Hematopoietic multipotent progenitor cell treated with erythropoietin and hydrocortisone succinate and interleukin-3 and kit ligand, for 6 days (in vitro differentiated cells): ENCODE results near the gene PPP1R1A.
A peak's percentile ranks its signal among the peaks of the same experiment; 100 is the strongest.

Experiments
- DNase-seq: peaks from one replicate; pipeline ENCODE4 v3.0.0-alpha.2; 2015

Gene PPP1R1A

GRCh38 chr12:54569995-54570528 is 18.4 kb downstream of the PPP1R1A start:
- DNase-seq = no peak

DNA sequence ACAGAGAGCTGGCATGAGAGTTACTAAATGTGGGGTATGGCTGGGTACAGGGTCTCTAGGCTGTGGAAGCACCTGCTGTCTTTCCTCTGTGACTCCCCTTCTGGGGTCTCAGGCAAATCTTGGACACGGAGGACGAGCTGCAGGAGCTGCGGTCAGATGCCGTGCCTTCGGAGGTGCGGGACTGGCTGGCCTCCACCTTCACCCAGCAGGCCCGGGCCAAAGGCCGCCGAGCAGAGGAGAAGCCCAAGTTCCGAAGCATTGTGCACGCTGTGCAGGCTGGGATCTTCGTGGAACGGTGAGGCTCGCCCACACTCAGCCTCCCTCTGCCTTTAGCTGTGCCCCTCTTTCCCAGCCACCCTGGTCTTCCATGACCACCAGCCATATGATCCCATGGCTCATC is 19.4 kb downstream of the PPP1R1A start:
- DNase-seq = no peak

GRCh38 chr12:54566792-54567191 is 21.7 kb downstream of the PPP1R1A start:
- DNase-seq = peak; percentile 60

DNA sequence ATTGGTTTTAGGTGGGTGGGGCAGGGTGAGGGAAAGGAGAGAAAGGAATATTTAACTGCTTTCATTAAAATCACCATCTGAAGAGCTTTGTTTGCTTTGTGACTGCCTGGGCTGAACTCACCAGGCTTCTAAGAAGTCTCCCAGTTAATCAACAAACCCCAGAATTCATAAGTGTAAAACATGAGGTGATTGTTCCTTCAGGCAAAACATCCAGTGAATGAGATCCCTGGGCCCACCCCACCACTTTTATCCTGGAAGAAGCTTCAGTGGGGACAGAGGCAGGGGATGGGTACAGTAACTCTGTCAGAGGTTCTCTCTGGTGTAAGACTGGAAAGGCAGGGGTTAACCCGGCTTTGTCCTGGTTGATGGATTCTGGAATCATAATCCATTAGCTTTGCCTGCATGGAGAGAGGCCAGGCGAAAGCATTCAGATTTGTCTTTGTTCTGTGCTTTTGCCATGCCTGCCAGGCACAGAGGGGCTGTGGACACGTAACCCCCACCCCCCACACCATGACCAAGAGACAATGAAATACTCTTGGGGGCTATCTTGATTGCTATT is 22.4 kb downstream of the PPP1R1A start:
- no peak for DNase-seq

DNA sequence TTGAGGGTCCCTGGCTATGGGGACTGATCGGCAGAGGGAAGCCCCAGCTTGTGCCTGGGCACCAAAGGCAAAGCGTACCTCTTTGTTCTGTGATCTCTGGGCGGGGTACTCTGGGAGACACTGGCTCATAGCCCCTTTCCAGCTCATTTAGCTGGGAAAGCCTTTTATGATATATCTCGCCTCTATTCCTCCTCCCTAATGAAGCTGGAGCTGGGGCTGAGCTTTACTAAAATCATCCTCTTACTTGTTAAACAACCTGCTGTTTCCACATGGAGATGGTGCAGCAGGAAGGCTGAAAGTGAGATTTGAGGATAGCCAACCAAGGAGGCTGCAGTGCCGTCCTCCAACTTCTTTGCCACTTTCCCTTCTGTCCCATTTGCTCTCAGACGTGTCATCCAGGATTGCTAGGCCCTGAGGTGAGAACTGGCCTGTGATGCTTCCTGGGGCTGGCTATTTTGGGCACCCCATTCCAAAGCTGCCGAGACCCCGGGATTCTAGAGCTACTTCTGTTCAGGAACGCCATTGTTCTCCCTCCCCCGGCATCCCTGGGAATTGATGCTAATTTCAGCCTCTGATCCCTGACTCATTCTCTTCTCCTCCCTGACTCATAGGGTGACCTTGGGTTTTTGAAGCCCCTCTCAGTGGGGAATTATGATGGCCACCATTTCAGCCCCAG is 23.0 kb downstream of the PPP1R1A start:
- DNase-seq = no peak

- no peak for DNase-seq
Measured at GRCh38 chr12:54564768-54565167, 23.7 kb downstream of the PPP1R1A start.

DNA sequence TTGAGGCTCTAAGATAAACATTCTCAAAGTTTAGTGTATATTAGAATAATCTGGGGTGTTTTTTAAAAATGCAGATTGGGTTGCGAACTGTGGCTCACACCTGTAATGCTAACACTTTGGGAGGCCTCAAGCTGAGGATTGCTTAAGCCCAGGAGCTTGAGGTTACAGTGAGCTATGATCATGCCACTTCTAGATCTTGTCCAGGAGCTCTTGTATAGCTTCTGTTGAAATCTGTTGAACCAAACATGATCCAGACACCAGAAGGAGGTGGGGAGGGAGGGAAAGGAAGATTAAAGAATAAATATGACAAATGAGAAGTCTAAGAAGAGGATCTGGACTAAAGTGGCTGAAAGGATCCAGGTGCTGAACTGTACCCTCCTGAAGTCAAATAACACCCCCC is 24.7 kb downstream of the PPP1R1A start:
- no peak for DNase-seq

DNA sequence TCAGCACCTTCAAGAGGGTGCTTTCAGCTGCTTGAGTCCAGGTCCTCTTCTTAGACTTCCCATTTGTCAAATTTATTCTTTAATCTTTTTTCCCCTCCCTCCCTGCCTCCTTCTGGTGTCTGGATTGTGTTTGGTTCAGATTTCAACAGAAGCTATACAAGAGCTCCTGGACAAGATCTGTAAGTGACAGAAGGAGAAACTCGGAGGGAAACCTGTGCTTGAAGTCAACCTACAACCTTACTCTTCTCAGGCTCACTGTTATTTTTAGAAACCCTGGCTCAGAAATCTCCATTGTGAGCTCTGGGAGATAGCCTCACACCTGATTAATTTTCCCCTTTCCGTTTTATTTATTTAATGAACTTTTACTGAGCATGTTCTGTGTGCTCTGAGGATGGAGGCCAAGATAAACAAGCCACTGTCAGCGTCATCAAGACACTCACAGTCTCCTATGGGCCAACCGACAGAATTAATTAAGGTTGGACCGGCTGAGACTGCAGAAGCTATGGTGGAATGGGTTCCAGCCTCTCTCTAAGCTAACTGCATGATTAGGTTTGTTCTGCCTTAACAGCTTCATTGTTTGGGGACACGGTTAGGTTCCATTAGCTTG is 25.6 kb downstream of the PPP1R1A start:
- no peak for DNase-seq

DNA sequence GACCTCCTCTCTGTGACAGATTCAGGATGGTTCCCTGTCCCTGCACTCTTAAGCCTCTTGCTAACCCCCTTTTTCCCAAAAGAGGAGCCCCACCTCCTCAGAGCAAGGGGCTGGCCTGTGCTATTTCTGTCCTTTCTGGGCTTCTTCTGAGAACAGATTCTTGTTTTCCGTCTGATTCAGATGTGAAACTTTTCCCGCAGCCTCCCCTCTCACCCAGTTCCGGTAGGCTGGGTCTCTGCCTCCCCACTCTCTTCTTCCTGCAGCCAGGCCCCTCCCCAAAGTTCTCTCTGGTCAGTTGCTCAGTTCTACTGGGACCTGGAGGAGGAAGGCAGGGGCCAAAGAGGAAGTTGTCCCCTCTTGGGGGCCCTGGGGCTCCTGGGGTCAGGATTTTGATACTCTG is 27.3 kb downstream of the PPP1R1A start:
- peak; percentile 12 for DNase-seq

- peak; percentile 94 for DNase-seq
Measured at GRCh38 chr12:54560374-54560858, 28.0 kb downstream of the PPP1R1A start.

GRCh38 chr12:54558759-54559158 is 29.7 kb downstream of the PPP1R1A start:
- DNase-seq = no peak

- DNase-seq = no peak
Measured at GRCh38 chr12:54558311-54558710, 30.1 kb downstream of the PPP1R1A start.

DNA sequence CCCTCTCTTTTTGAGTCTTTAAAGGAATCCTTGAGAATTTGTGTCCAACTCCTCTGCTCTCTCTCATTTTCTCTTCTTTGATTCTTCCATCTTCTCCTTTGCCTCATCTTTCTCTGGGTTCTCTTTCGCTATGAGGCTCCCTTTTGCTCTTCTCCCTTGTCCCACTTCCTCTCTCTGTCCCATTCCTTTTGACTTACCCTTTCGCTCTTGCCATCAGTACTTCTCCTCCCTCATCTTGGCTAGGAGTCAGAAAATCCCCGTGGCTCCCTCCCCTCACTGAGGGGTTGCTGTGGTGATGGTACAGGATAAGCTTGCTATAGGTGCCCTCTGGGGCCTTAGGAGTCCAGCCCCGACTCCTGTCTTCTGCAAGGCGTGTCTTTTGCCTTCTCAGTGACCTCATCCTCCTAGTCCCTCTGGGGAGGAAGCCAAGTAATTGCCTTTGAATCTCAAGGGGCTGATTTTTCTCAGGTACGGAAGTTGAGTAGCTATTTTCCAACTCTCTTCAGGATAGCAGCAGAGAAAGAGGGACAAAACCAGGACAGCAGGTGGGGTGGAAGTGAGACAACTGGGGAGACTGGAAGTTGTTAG is 32.7 kb downstream of the PPP1R1A start:
- DNase-seq = no peak

DNA sequence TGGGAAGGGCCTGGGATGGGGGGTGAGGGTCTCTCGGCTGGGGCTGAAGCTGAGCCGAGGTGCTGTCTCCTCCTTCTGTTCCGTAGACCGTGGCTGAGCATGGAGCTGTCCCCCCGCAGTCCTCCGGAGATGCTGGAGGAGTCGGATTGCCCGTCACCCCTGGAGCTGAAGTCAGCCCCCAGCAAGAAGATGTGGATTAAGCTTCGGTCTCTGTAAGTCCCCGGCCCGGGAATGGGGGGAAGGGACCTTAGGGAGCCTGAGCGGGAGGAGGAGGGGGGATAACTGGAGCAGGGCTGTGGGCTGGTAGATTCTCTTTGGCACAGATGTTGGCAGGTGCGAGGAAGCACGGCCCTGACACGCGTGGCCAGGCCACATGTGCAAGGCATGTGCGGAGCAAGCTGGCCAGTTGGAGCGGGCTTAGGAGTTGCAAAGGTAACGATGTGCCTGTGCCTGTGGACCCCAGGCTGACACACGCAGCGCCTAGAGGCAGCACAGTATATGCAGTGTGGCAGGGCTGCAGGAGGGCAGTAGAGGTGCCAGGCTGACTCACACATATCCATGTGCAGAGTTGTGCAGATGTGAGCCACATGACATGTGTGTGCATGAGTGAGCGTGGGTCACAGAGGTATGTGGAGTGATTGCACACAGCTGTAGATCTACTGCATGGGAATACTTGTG is 38.5 kb downstream of the PPP1R1A start:
- DNase-seq = peak; percentile 26

DNA sequence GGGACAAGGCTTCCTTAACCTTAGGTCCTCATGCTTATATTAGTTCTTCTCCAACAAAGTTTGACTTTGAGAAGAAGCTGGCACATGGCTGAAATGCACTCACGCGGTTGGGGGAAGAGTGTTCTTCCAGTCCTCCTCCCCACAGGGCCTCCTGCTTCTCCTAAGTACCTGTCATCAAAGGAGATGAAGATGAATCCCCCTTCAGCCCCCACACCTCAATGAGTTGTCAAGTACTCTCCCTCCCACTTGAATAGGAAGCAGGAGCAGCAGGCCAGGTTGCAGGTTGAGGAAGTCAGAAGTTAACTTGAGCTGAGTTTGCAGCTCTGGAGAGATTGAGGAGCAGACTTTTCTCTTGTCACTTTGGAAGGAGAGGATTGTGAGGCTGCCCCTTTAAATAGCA is 41.9 kb downstream of the PPP1R1A start:
- no peak for DNase-seq

DNA sequence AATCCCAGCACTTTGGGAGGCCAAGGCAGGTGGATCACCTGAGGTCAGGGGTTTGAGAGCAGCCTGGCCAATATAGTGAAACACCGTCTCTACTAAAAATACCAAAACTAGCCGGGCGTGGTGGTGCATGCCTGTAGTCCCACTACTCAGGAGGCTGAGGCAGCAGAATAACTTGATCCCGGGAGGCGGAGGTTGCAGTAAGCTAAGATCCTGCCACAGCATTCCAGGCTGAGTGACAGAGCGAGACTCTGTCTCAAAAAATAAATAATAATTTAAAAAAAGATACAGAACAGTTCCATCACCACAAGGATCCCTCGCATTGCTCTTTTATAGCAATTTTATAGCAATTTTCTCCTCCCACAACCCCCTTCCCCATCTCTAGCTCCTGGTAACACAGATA is 43.7 kb downstream of the PPP1R1A start:
- no peak for DNase-seq

DNA sequence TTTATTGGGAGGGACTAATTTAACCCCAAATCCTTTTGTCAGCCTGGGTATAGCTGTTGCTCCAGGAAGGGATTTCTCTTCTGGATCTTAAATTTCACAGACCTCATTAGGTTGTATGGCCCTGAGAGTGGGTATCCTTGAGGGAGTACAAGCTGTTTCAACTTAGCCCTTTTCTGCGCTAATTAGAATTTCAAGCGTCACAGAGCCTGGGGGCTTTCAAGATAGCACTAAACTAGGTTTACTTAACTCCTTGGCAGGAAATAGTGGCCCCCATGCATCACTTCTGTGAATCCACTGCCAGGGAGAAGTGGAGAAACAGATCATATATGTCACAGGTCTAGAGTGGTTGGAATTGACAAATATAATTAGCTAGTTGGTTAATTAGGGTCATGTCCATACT is 44.9 kb downstream of the PPP1R1A start:
- no peak for DNase-seq

GRCh38 chr12:54541751-54542290 is 46.6 kb downstream of the PPP1R1A start:
- no peak for DNase-seq

DNA sequence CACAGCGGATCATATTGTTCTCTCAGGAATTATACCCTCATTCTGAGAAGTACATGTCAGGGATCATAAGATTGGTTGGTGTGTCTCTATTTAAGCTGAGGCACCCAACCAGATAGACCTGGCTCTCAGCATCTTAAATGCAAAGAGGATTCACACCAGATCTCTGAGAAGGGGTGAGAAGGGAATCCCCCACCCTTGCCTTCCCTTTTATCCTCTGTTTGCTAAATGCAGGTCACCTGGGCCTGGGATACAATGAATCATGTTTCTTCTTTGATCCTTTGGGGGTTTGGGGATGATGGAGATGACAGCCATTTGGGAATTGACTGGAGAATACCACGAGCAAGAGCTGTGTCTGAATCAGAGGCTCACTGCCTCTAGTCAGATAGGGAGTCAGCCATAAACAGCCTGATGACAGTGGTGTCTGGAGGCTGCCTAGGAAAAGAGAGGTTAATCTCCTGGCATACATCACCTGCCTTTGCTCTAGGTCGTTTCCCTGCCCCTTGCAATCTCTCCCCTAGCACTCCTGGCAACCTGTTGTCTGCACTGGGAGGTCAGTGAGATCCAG is 50.2 kb downstream of the PPP1R1A start:
- DNase-seq = no peak

DNA sequence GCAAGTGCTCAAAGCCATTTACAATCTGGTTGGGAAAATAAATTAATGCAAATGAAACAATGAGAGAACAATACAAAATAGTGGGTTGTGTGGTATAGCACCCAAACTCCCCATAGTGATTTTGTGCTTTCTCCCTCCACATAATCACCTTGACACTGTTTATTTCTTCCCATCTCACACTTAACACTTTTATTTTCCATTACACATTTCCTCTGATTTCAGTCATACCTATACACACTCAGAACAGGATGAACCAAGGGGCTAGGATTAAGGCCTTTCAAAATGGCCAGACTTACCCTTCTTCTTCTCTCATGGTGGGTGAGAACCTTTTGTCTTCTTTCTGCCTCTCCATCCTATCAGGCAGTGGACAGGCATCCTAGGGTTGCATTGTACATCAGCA is 53.0 kb downstream of the PPP1R1A start:
- no peak for DNase-seq

GRCh38 chr12:54529581-54529980 is 58.9 kb downstream of the PPP1R1A start:
- DNase-seq = no peak
